ENCODE measurements around the gene TRABD2B. TPM values are rescaled to one million over a fixed set of nuclear protein-coding genes. Genes with fewer than 3 reads are reported as not detected.

TRABD2B gene
- total and polyA plus RNA-seq, 2 donors from 2014 or later, result 19.8 to 62.0 TPM

- Histone ChIP-seq H3K9ac (ENCODE audit: low read length in 3 of 3) (no peak overlapping the region), H3K36me3 (ENCODE audit: control insufficient read depth in 2 of 3, insufficient read depth in 3 of 3, low read length in 3 of 3) (no peaks in the 10 kb centered on the region), H3K27me3 (ENCODE audit: control insufficient read depth, insufficient read depth, low read length) (no peaks in the 10 kb centered on the region), H3K9me3 (ENCODE audit: control insufficient read depth in 2 of 3, insufficient read depth in 1 of 3, low read length in 3 of 3) (no peaks in the 10 kb centered on the region), H3K4me1 (ENCODE audit: control insufficient read depth in 2 of 3, insufficient read depth in 2 of 3, low read depth in 1 of 3, low read length in 3 of 3) (peaks cover 0 to 5% (median 4%) of the 10 kb centered on the region in 3 donors), H3K27ac (ENCODE audit: low read depth in 2 of 2, low read length in 2 of 2) (no peak overlapping the region), H3K4me3 (ENCODE audit: low read length in 3 of 3) (no peak overlapping the region)
- no peak for TF ChIP-seq CTCF (IDR thresholded peaks at IDR 0.05; ENCODE audit: borderline replicate concordance, extremely low read depth, insufficient read depth)
- DNase-seq, result no peak
- FAIRE-seq, result no peak
- intact Hi-C loops (cut with DNase I), result no loop called here
These were observed 167.2 kb downstream of the TRABD2B start for GRCh38 chr1:47830021-47830420.

- Histone ChIP-seq H3K27me3 (ENCODE audit: control insufficient read depth, insufficient read depth, low read length) (no peaks in the 10 kb centered on the region), H3K4me1 (ENCODE audit: control insufficient read depth in 2 of 3, insufficient read depth in 2 of 3, low read depth in 1 of 3, low read length in 3 of 3) (peaks cover 0 to 5% (median 4%) of the 10 kb centered on the region in 3 donors), H3K9ac (ENCODE audit: low read length in 3 of 3) (no peak overlapping the region), H3K27ac (ENCODE audit: low read depth in 2 of 2, low read length in 2 of 2) (no peak overlapping the region), H3K9me3 (ENCODE audit: control insufficient read depth in 2 of 3, insufficient read depth in 1 of 3, low read length in 3 of 3) (no peaks in the 10 kb centered on the region), H3K36me3 (ENCODE audit: control insufficient read depth in 2 of 3, insufficient read depth in 3 of 3, low read length in 3 of 3) (no peaks in the 10 kb centered on the region), H3K4me3 (ENCODE audit: low read length in 3 of 3) (no peak overlapping the region)
- FAIRE-seq (no peak), DNase-seq (no peak)
- no peak for TF ChIP-seq CTCF (IDR thresholded peaks at IDR 0.05; ENCODE audit: borderline replicate concordance, extremely low read depth, insufficient read depth)
- intact Hi-C loops (cut with DNase I), result no loop called here
These were observed 168.2 kb downstream of the TRABD2B start for GRCh38 chr1:47828978-47829377.

- DNase-seq (peak in 2 of 5 donors; percentile 57 to 65), FAIRE-seq (no peak)
These were observed 170.1 kb downstream of the TRABD2B start for GRCh38 chr1:47827109-47827508.

More at GRCh38 chr1:47827109-47827508, 170.1 kb downstream of the TRABD2B start:
- intact Hi-C loops (cut with DNase I), result no loop called here
- Histone ChIP-seq H3K9me3 (ENCODE audit: control insufficient read depth in 2 of 3, insufficient read depth in 1 of 3, low read length in 3 of 3) (no peaks in the 10 kb centered on the region), H3K4me3 (ENCODE audit: low read length in 3 of 3) (no peak overlapping the region), H3K36me3 (ENCODE audit: control insufficient read depth in 2 of 3, insufficient read depth in 3 of 3, low read length in 3 of 3) (no peaks in the 10 kb centered on the region), H3K4me1 (ENCODE audit: control insufficient read depth in 2 of 3, insufficient read depth in 2 of 3, low read depth in 1 of 3, low read length in 3 of 3) (peaks cover 3 to 7% (median 5%) of the 10 kb centered on the region in 3 donors), H3K27me3 (ENCODE audit: control insufficient read depth, insufficient read depth, low read length) (no peaks in the 10 kb centered on the region), H3K9ac (ENCODE audit: low read length in 3 of 3) (no peak overlapping the region), H3K27ac (ENCODE audit: low read depth in 2 of 2, low read length in 2 of 2) (no peak overlapping the region)
- no peak for TF ChIP-seq CTCF (IDR thresholded peaks at IDR 0.05; ENCODE audit: borderline replicate concordance, extremely low read depth, insufficient read depth)

All from kidney (tissue), 14 donors.